Subcutaneous adipose tissue (tissue), 4 donors: ENCODE measurements around the gene CRIP2. TPM values are rescaled to one million over a fixed set of nuclear protein-coding genes. Genes with fewer than 3 reads are reported as not detected.

Source experiments
- total RNA-seq, 4 donors: library from RNA; depleted of rRNA; stranded (reverse); fragments of >200 nt; gene quantifications; one replicate each; pipeline ENCODE4 v1.1.0, GENCODE V29; 2016
- TF ChIP-seq, protein P1 (sequence below): fragments of 450-650 bp; IDR thresholded peaks from one replicate; pipeline ENCODE4 v1.5.1; 2016; ENCODE audit warnings: low read depth, mild to moderate bottlenecking, control low read depth, antibody characterized with exemption, moderate library complexity

Gene CRIP2
- total RNA-seq, 4 donors from 2014 or later: 24.1 to 84.0 (median 44.6) TPM

DNA sequence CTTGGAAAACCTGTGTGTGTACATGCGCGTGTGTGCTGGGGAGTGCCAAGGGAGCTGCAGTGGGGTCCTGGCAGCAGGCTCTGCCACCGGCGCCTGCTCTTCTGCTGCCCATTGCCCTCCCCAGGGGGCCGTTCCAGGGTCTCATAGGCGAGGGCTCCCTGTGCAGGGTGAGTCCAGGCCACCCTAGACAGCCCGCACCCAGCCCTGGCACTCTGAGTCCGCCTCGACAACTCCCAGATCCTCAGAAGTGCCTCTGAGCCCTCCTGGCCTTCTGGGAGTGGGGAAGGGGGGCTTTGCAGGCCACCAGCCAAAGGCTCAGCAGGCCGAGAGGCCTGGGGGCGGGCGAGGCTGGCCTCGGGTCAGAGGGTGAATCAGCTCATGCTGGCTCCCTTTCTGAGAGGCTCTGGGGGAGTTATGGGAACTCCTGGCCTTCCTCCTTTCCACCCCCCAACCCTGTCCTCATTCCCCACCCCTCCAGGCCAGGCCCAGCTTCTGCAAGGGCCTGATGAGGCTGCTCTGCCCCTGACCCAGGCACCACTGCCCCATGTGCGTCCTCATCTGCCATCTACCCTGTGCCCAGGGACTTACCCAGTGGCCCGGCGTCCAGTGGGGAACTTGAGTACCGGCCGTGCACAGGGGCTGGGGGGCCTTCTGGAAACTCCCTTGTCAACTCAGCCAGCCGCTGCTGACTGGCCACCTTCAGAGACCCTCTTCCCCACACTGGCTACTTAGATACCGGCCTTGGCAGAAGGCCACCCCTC lies 14.3 kb downstream of the CRIP2 start:
- TF ChIP-seq, protein P1, sequence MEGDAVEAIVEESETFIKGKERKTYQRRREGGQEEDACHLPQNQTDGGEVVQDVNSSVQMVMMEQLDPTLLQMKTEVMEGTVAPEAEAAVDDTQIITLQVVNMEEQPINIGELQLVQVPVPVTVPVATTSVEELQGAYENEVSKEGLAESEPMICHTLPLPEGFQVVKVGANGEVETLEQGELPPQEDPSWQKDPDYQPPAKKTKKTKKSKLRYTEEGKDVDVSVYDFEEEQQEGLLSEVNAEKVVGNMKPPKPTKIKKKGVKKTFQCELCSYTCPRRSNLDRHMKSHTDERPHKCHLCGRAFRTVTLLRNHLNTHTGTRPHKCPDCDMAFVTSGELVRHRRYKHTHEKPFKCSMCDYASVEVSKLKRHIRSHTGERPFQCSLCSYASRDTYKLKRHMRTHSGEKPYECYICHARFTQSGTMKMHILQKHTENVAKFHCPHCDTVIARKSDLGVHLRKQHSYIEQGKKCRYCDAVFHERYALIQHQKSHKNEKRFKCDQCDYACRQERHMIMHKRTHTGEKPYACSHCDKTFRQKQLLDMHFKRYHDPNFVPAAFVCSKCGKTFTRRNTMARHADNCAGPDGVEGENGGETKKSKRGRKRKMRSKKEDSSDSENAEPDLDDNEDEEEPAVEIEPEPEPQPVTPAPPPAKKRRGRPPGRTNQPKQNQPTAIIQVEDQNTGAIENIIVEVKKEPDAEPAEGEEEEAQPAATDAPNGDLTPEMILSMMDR: no peak

DNA sequence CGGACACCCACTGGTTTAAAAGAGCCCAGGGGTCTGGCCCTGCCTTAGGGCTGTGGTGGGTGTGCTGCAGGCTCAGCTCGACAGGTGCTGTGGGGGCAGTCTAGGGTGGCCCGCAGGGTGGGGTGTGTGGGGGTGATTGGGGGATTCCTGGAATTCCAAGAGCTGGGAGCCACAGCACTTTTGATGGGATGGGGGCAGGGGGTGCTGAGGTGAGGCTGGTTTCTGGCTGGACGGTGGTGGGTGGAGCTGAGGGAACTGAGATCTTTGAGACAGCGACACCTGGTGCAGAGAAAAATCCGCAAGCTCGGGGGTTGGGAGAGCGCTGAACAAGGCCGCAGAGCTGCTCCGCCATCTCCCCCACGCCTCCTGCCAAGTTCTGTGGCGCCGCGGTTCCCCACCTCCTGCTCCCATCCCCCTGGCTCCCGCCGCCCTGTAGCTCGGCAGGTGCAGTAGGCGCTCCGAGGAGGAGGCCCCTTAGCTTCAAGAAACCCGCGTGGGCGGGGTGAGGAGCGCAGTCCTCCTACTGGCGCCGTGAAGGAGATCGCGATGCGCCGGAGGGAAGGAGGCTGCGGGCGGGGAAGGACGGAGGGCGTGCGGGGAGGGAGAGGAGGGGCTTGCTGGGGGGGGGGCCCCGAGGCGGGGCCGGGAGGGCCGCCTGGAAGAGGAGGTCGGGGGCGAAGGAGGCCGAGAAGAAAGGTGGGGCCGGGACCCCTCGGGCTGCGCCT lies 15.1 kb downstream of the CRIP2 start:
- TF ChIP-seq, protein P1: no peak

DNA sequence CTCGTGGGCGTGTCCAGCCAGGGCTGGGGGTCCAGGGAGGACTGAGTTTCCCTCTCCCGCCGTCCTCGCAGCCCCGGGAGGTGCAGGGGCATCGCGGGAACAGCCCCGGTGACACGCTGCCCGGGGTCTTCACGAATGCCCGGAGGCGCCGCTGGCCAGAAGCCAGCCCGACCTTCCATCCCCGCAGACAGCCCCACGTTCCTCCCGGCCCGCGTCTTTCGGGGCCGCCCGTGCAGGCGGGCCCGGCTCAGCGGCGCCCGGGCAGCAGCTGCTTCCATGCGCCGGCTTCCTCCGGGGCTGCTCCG lies 15.6 kb downstream of the CRIP2 start:
- TF ChIP-seq, protein P1: no peak

DNA sequence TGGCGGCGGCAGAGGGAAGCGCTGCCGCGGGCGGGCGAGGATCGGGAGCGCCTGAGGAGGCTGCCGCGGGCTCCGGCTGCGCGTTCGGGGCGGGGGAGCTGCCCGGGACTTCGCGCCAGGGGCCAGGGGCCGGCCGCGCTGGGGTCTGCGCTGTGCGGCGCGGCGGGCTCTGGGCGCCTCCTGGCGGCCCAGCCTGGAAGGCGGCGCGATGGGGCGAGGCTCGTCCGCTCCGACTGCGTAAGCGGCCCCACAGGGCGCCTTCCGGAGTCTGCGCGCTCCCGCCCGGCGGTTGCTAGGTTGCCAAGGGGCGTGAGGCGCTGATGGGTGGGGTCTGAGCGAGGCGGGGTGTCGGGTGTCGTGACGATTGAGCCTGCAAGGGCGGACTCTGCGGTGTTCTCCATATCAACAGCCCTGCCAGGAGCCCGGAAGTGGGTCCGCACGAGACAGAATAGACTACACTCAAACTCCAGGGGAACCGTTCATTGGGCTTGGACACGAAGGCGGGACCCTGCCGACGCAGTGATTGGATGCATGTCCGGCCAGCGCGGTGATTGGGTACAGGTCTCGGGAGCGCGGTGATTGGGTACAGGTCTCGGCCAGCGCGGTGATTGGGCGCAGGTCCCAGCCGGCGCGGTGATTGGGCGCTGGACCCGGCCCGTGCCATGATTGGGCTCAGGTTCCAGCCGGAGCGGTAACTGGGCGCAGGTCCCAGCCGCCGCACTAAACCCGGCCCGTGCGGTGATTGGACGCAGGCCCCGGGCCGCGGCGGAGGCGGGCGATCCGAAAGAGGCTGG lies 16.1 kb downstream of the CRIP2 start, which contains the start of gene TEDC1:
TEDC1 (plus strand) TSS at position 675 of the 794 bp plus-strand sequence. CDS start 130 bp downstream, outside the sequence.
- TF ChIP-seq, protein P1: no peak

DNA sequence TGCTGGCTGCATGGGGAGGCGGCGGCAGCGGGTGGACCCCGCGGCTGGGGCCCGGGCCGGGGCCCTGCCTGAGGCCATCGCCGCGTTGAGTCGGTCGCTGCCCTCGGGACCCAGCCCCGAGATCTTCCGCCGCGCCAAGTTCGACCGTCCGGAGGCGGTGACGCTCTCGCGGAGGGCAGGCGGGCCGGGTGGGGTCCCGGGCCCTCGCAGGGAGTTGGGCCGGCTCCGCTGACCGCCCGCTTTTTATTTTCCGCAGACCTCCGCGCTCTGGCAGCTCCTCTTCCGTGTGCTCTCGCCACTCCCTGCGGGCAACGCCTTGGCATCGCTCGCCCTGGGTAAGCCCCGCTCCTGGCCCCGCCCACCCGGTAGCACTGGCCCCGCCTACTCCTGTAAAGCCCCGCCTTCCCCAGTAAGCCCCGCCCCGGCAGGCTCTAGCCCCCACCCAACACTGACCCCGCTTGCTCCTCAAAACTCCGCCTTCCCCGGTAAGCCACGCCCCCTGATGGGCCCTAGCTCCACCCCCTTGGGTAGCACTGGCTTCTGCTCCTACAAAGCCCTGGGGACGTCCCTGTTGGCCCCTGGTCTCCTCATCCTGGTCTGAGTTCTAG lies 16.8 kb downstream of the CRIP2 start:
- TF ChIP-seq, protein P1: no peak

DNA sequence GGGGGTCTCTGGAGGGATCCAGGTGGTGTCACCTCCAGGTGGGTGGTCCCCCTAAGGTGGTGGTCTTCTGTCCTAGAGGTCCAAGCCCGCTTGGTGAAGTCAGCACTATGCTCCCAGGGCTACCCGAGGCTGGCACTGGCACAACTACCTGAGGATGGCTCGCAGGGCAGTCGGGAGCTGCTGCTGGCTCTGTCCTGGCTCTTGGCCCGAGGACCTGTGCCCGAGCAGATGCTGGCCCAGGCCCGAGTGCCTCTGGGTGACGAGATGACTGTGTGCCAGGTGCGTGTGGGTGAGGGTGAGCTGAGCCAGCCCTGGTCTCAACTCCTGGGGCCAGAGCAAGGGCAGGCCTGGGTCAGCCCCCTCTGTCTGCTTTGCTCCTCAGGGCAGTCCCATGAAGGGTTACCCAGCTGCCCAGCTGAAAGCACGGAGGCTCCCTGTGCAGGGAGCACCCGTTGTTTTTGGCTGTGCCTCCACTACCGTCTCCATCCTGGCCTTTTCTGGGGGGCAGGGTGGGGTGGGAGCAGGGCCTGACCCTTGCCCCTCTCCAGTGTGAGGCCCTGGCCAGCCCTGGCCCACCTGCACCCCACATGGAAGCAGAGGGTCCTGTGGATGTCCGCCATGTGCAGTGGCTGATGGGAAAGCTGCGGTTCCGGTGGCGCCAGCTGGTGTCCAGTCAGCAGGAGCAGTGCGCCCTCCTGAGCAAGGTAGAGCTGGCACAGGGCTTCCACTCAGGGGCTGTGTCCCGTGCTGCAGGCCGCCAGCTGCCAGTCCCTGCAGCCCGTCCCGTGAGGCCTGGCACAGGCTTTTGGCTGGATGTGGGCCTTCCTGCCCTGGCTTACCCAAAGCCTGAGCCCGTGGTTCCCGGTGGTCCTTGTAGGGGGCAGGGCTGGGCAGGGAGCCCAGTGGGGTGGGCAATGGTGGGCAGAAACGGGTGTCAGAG lies 17.7 kb downstream of the CRIP2 start:
- TF ChIP-seq, protein P1: no peak
